CMK (cell line): ENCODE measurements around the gene HOGA1.

Experiments used
- DNase-seq: peaks from one replicate; pipeline ENCODE4 v3.0.0-alpha.2; 2010; ENCODE audit warnings: low read depth

Gene HOGA1

DNA sequence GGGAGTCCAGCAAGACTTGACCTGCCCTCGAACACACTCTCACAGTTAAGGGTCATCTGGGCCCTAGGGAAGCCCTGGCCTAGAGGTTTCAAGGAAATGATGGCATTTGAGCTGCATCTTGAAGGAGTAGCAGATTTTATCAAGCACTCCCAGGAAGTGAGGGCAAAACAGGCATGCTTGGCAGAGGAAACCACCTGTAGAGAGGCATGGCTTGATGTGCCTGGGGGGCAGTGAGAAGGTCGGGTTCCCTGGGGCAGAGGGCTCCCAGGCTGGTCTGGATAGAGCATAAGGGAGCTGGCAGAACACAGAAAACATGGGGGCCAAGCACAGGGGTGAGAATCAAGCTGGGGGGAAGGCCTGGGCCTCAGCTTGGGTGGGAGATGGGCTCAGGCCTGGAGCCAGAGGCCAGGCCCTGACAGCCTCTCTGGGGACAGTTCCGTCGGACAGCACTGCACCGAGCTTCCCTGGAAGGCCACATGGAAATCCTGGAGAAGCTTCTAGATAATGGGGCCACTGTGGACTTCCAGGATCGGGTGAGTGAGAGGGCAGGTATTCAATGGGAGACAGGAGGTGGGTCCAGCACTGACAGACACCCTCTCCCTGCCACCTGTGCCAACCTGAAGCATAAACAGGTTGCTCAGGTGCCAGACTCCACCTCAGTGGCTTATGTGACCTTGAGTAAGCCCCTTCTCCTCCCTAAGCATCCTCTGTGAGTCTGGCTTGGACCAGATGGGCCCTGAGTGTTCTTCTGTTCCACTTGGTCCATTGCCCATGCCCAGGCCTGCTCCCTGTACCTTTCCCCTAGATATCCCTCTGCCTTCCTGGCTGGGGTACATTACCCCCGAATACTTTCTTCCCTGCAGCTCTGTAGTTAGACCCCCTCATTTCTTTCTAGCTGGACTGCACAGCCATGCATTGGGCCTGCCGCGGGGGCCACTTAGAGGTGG lies 3.5 kb upstream of the HOGA1 start:
- no peak for DNase-seq

DNA sequence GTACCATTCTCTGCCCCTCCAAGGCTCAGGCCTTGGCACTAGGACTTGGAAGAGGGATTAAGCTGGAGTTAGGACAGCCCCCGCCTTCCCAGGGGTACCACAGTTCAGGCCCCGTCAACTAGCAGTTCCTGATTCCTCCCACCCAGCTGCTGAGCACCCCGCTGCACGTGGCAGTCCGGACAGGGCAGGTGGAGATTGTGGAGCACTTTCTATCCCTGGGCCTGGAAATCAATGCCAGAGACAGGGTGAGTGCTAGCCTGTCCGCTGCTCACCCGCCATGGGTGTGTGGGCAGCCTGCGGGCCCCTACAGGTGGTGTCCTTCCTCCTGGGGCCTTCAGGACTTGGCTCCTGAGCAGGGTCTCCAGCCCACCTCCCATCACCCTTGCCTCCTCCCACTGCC lies 2.0 kb upstream of the HOGA1 start:
- DNase-seq, result no peak

DNA sequence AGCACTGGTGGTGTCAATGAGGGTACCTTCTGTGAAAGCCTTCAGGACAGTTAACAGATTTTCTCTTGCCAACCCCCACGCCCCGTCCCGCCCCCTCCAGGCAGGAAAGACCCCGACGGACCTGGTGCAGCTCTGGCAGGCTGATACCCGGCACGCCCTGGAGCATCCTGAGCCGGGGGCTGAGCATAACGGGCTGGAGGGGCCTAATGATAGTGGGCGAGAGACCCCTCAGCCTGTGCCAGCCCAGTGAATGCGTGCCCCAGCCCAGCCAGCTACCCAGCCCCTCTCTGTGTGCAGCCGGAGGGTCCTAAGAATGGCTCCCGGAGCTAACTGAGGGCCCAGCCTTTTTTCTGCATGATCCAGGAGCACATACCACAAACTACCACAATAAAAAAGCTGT lies 713 bp upstream of the HOGA1 start:
- DNase-seq, result no peak

DNA sequence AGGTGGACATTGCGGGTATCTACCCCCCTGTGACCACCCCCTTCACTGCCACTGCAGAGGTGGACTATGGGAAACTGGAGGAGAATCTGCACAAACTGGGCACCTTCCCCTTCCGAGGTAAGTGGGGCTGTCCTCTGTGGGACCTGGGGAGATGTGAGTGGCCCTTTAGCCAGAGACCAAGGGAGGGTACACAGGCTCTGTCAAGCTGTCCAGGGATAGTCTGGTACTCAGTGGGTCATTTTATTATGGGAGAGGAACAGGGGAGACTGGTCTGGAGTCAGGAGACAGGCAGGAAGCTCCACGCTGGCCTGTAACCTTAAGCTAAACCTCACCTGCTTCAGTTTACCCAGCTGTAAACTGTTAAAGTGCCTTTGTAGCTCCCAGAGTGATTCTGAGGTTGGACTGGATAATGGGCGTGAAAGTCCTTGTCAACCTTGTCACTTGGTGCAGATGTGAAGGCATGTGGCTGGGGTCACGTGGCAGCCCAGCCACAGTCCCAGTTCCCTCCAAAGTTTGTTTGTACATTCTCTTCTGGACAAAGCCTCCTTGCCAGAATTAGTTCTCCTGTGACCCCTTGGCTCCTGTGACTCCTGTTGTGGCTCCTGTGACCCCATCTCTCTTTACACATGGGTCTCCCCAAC lies 729 bp downstream of the HOGA1 start:
- DNase-seq, result no peak

DNA sequence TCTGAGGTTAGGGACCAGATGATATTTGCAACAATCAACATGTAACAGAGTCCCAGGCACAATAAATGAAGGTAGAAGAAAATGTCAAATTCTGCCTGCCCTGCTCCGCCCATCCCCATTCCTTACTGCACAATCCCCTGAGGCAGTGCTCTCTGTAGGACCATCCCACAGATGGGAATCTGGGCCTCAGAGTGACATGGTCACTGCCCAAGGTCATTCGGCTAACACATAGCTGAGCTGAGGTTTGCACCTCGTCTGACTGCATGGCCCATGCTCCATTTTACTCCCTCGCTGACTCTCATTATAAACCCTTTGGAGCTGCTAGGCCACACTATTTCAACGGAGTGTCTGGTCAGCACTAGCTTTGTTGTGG lies 1.2 kb downstream of the HOGA1 start:
- DNase-seq, result no peak

DNA sequence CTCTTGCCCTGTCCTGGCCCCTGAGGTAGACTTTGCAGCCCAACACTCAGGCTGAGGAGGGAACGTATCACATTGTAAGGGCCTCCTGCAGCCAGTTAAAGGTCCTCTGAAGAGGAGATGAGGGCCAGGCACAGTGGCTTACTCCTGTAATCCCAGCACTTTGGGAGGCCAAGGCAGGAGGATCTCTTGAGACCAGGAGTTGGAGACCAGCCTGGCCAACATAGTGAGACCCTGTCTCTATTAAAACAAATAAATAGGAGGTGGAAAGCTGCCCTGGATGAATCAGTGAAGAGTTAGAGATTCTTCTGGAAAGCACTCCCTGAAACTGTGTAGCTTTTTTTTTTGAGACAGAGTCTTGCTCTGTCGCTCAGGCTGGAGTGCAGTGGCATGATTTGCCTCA lies 3.0 kb downstream of the HOGA1 start:
- DNase-seq, result no peak

DNA sequence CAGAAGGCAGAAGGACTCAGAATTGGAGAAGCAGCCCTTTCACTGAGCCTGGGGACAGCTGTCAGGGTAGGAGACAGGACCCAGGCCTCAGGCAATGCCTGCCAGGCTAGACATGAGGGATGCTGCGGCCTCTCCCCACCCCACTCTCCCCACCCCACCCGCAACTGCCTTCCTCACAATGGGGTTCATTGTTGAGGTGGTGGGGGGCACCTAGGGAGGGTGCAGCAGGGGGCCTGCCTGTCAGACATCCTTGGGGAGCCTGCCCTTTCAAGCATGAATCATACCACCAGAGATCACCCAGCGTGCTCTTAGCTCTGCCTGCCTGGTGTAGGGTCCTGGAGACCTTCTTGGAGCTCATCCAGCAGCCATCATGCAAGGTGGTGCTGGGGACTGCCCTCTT lies 5.3 kb downstream of the HOGA1 start, which contains the start of gene C10orf62:
C10orf62 (plus strand) TSS at position 243 of the 400 bp plus-strand sequence. CDS start 177 bp downstream, outside the sequence.
- DNase-seq, result no peak

DNA sequence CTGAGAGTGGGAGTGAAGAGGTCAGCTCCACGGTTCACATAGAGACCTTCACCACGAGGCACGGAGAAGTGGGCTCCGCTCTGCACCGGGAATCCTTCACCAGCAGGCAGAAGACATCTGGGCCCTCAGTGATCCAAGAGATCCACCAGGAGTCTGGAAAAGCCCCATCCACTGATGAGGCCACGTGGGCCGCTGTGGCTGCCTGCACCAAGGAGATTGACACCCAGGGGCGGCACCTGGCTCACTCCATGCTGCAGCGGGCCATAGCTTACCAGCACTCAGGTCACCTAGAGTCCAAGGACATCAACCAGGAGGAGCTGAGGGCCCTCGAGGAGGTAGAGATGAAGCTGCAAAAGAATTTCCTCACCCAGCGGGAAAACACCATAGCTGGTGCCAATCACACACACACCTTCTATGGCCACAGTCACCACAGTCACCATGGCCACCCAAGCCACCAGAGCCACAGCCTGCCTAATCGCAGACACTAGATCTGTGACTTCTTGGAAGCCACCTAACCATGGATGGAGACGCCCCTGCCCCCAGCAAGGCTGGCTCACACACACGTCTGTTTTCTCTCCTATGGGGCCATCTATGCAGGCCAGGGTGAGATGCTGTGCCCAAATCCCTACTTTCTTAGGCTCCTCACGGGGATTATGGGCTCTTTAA lies 6.0 kb downstream of the HOGA1 start:
- no peak for DNase-seq

DNA sequence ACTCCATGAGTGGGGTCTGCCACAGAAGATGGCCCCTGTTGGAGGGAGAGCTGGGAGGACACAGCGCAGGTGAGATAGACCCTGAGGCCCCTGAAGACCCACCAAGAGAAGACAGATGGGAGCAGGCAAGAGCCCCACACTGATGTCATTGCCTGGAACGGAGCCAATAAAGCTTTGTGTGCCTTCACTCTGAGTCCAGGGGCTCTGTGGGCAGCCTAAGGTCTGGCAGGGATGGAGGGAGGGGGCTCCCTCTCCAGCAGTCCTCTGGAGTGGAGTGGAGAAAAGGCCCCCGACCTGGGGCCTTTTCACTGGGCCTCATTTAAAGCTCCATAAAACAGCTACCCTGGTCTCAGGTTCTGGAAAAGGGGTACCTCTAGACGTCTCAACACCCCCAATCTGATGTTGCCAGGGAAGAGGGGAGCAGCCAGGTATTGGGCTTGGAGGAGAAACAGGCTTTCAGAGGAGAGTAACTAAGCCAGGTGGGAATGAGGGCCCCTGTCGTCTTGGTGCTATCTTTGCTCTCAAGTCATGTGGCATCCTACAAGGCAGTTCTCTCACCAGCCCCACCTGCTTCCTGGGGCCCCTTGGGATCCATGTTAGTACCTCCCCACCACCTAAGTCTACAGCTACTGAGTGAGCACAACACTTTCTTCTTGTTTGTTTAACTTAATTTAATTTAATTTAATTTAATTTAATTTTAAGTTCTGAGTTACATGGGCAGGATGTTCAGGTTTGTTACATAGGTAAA lies 6.7 kb downstream of the HOGA1 start:
- no peak for DNase-seq

DNA sequence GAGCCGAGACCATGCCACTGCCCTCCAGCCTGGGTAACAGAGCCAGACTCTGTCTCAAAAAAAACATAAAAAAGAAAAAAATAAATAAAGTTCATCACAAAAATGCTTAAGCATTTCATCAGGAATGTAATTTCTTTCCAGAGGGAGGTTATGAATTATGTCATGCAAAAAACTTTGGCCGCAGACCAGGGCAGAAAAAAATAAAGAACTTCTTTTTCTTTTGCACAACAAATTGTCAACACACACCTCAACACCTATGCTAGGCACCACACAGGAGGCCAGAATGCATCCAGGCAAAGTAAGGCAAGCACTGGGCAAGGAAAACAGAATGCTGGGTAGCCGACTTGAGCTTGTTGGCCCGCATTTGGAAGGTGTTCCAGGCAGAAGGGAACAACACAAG lies 9.2 kb downstream of the HOGA1 start:
- no peak for DNase-seq

DNA sequence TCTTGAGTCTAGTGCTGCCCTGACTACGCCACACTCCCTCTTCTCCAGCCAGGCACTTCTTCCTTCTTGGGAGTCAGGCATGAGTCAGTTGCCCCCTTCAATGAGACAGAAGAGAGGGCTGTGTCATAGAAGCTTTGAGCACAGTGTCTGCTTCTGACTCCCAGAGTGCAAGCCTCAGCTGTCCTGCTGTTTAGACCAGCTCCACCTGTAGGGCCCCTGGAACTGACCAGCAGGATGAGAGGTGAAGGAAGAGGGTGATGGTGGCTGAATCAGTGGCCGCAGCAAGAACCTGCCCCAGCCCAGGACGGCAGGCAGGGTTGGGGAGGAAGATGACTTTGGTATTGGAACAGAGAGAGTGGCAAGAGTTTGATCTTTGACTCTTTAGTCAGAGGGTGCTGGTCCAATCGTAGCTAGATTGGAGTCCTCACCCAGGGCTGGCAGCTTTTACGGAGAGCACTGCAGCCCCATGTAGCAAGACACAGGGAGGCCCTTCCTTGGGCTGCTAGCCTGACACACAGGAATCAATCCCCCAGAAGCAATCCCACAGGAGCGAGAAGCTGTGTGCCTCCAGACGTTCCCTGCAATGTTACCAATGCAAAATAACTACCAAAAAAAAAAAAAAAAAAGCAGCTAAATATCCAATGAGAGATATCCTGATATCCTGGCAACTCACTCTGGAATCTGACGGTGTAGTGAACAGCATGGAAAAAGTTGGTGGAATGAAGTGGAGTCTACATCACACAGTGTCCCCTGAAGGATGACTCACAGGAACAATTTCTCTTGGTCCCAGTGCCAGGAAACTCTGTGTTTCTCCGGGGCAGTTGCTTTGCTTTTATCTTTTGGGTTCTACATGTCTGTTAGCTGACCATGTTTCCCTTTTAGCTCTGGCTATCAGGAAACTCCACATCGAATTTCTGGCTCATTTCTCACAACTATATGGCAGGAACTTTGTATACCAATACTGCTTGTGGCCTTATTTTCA lies 12.2 kb downstream of the HOGA1 start:
- DNase-seq, result no peak

DNA sequence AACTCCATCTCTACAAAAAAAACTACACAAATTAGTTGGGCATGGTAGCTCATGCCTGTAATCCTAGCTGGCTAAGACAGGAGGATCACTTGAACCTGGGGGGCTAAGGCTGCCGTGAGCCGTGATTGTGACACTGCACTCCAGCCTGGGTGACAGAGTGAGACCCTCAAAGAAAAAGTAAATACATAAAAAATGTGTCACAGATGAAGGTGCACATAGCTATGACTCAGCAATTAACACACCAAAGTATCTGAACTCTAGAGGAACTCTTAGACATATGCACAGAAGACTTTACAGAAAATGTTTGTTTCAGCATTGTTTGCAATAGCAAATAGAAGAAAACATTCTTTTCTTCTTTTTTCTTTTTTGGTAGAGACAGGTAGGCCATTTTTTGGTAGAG lies 13.6 kb downstream of the HOGA1 start:
- DNase-seq, result no peak

DNA sequence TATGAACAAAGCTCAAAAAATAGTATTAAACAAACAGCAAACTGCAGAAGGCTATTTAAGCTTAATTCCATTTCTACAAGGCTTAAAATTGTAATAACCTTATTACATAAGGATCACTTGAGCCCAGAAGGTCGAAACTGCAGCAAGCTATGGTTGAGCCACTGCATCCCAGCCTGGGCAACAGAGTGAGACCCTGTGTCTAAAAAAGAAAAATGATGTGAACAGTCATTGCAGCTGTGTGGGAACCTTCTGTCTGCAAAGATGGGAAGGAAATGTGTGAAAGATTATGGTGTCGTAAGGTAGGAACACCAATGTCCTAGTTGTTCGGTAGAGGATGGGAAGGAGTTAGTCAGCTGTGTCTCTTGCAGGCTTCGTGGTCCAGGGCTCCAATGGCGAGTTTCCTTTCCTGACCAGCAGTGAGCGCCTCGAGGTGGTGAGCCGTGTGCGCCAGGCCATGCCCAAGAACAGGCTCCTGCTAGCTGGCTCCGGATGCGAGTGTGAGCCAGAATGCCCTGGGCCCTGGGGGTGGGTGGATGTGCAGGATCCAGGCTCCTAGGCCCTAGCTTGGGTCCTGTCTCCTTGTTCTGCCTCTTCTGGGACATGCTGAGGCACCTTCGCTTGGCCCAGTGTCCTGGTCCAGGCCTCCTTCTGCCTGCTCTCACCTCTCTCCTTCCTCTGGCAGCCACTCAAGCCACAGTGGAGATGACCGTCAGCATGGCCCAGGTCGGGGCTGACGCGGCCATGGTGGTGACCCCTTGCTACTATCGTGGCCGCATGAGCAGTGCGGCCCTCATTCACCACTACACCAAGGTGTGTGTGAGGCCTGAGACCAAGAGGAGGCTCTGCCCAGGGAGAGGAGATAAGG lies 14.4 kb downstream of the HOGA1 start:
- no peak for DNase-seq

DNA sequence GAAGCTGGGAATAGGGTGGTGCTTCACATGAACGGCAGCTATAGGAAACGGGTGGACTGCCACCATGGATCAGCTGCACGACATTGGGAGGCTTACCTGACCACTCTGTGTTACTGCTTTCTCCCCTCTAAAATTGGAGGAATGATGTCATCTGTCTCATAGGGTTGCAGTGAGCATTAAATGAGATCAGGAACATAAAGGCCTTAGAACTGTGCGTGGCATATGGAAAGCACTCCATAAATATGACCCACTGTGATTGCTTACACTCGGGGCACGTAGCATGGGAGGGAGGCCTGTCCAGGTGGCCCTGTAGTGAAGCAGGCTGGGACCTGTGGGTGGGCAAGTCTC lies 15.1 kb downstream of the HOGA1 start:
- DNase-seq, result no peak

DNA sequence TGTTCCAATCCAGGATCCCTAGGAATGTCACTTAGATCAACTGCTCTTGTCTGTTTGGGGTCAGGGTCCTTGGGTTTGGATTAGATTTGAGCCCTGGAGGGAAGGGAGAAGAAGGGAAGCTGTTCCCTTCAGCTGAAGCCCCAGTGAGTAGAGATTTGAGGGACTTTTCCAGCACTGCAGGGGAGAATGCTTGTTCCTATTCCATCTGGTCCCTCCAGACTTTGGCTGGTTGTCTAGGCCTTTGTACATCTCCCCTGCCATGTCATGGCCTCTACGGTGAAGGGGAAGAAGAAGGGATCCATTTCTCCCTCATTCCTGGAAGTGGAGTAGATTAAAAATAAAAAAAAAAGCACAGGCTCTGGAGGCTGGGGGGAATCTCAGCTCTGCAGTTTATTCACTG lies 16.4 kb downstream of the HOGA1 start:
- DNase-seq, result no peak

DNA sequence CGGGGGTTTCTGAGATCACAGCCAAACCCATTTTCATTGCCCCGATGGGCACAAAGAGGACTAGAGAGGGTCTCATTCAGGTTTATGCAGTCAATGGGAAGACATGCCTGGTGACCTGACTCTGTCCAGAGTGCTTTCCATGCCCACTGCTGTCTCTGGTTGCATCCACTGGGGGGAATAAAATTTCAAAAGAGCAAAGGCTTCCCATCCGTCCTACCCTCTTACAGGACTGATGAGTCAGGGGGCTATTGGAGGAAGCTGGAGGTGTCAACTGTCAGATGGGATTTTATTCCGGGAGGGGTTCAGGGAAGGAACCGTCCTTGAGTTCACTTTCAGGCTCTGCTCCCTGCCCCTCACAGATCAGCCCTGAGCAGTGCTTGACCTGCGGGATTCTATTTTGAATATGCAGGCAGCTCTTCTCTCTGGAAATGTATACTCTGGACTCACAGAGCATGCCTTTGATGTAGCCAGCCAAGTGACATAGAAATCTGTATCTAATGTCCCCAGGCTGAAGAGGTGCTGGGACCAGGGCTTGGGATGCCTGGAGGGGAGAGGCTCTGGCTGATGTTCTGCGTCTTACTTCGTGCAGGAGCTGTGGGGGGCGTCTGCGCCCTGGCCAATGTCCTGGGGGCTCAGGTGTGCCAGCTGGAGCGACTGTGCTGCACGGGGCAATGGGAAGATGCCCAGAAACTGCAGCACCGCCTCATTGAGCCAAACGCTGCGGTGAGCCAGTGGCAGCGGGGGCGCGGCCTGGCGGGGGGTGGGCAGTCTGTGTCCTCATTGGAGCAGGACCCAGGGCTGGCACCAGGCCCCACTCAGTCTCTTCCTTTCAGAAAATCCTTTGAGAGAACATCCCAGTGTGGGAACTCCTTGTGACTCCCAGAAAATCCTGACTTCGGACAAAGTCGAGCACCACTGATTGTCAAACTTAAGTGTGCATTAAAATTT lies 17.4 kb downstream of the HOGA1 start:
- no peak for DNase-seq

DNA sequence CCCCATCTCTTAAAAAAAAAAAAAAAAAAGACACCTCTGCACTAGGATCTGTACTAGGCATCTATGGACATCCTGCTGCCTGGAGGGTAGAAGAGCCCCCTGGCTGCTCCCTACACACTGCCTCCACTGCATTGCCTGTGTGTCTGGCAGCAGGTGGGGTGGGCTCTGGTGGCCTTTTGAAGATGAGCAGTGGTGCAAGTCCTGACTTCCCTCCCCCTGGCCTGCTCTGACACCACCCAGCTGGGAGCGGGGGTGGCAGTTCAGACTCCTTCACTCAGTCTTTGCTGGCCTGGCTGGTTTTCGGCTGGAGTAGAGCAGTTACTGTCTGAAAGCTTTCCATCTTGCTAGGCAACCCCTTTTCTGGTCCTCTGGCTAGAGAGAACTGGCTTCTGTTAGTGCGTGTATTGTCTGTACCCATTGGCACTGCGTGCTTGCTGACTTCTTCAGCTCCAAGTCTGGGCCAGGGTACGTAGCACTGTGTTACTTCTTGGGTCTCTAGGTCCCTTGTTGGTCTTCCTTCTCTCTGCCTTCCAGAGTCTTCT lies 23.0 kb downstream of the HOGA1 start:
- no peak for DNase-seq

DNA sequence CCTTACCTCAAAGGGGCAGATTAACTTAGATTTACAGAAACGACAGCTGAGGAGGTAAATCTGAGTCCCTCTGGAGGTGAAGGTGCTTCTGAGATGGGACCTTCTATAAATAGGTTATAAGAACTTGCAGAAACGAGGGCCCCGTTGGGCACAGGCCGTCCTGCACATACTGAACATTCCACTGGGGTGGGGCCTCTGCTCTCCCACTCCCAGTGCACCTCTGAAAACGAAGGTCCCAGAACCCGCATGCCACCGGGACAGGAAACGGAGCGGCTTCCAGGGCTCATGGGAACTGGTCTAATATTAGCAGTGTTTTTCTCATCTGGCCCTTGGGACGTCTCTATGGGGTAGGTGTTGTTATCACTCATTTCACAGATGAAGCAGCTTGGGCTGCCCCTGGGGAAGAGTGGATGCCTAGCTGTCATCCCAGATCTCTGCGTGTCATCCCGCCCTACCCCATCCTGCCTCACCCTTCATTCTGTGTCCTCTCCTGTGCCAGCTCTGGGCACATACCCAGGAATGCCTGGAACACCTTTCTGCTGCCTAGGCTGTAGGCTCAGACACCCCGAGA lies 24.9 kb downstream of the HOGA1 start:
- no peak for DNase-seq
